T-helper 2 cell treated with Interferon-gamma antibody and Interleukin-4, amounts not matched to agents 100 ng/mL and 5 ng/mL, for 36 hours (primary cell): ENCODE results near the gene ATOSB. TPM values are rescaled to one million over a fixed set of nuclear protein-coding genes. Genes with fewer than 3 reads are reported as not detected.

Experiments used
- intact Hi-C: fragments of 100-400 bp; cut with micrococcal nuclease; formaldehyde crosslinking; loops from one replicate; pipeline ENCODE4 v1.15.1; 2023
- total RNA-seq: library from RNA; stranded (reverse); gene quantifications from 2 replicates; pipeline ENCODE4 v1.2.3, GENCODE V29; 2022

Gene ATOSB
- total RNA-seq, 1 donor from 2014 or later = 14.4 TPM

GRCh38 chr9:35114840-35115628 lies 628 bp downstream of the ATOSB start:
- intact Hi-C loops = loop anchor here (2.0 to 5.0 kb wide), 7 partner anchors 218 to 700 kb away; partner anchors contain the start of genes CCDC107, DNAI1, FAM219A and GBA2

- intact Hi-C loops = loop anchor here (2.0 to 5.0 kb wide), 3 partner anchors 617 to 701 kb away; partner anchors contain the start of genes DNAI1, FAM219A and HINT2
Measured at GRCh38 chr9:35114113-35114839, 1.4 kb downstream of the ATOSB start.

DNA sequence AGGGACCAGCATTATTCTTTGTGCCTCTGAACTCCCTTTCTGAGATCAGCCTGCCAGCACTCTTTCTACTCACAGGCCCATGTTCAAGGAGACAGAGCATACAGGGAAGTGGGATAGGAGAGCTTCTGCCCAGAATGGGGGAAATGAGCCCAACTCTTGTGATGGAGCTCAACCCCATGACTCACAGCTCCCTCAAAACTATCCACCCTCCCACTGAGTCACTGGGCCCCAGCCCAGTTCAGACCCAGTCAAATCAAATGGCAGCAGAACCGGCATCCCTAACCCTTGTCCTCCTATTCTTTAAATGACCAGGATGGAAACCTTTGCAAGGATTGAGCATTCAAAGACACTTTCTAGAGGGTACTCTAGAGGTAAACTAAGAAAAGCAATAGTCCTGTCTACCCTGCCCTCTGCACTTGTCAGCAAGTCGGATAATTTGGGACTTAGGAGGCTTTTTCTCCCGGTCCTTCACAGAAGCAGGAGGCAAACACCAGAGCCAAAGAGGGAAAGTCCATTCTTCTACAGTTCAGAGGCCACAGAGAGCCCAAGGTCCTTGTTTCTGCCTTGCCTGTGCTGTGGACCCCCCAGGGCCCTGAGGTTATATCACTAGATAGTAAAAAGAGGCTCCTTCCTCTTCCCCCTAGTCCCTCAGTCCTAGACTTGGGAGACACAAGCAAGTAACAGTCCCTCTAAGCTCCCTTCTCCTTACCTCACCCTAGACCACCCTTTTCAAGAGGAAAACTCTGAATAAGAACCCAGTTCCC lies 3.2 kb downstream of the ATOSB start:
- intact Hi-C loops = loop anchor here (5.0 kb wide), 1 partner anchor 655 kb away; the partner anchor contains the start of genes DNAI1 and FAM219A

GRCh38 chr9:35111001-35111933 lies 4.4 kb downstream of the ATOSB start:
- intact Hi-C loops = loop anchor here (1.0 to 5.0 kb wide), 6 partner anchors 8 to 654 kb away; partner anchors contain the start of genes DNAI1, FAM219A, PIGO and STOML2

DNA sequence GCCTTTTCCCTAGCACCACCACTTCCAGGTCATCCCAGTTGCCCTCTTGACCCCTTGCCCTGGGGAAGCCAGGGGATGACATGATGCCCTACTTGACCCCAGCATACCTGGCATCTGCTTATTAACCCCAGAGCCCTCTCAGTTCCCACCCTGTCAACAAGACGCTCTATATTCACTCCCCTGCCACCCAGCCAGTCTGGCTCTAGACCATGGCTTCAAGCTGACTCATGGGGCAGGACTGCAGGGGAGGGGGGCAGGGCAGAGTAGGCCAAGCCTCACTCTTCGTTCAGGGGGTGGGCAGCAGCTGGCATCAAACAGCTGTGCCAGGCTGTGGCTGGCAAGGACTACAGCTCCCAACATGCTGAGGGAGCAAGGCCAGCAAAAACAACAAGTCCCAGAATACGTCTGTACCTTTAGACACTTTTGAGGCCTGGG lies 5.3 kb downstream of the ATOSB start:
- intact Hi-C loops = loop anchor here (2.0 to 5.0 kb wide), 2 partner anchors 494 to 653 kb away; partner anchors contain the start of genes DNAI1, FAM219A and TESK1

DNA sequence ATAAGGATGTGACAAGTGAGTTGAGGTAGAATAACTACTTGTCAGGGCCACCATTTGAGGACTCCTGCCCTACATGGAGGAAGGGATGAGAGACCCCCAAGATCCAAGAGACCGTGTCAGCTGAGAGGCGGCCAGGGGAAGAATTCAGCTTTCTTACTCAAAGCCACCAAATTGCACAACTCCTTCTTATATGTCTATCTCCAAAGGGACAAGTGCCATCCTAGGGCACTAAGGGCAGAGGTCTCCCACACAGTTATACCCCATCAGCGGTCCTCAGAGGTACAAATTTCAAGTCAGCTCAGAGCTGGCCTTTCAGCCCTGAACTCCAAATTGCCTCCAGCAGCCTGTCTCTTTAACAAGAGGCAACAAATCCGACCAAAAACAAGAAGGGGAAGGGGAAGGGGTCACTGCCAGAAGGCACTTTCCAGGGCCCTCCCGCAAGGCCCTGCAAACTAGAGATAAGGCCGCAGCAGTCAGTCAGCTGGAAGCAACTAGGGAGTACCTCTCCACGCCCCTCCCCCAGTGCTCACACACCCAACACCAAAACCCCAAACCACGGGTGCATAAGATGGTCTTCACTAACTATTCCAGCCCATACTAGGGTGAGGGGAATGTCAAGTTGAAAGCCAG lies 6.6 kb downstream of the ATOSB start:
- intact Hi-C loops = no loop called here

GRCh38 chr9:35108461-35108860 lies 7.2 kb downstream of the ATOSB start:
- intact Hi-C loops = no loop called here

DNA sequence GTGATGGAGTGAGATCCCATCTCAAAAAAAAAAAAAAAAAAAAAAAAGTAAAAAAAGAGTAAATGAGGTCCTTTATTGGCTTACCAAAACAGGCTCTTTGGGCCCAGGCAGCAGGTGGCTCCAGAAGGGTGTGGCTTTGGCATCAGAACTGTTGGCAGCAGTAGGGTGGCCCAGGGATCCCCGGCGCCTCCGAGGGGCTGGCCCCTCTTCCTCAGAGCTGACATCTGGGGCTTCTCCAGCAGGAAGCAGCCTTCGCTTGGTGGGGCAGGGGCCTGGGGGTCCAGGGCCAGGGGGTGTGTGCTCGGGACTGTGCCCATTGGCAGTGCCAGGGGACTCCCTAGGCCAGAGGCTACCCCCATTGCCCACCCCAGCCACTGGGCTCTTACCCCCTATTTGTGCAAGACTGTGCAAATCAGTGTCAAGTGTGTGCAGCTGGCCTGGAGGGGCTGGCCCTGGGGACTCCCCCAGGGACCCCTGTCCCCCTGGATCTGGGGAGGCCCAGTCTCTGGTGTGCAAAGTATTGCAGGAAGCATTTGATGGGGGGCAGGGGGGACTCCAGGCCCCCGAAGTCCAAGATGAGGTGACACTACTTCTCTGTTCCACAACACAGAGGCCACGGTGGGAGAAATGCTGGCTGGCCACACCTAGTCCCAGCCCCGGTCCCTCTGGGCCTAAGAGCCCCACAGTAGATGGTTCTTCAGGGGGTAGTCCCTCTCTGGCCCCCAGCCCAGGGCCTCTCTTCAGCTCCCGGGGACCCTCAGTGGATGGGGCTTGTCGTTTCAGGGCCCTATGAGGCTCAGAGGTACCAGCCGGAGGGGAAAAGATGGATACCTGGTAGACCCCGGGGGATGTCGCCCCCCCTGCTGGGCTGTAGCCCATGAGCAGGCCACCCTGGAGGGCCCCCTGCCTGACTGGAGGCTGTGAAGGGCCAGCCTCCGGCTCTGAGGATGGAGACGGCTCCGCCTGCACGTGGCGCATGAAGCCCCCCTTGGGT lies 8.1 kb downstream of the ATOSB start:
- intact Hi-C loops = no loop called here

DNA sequence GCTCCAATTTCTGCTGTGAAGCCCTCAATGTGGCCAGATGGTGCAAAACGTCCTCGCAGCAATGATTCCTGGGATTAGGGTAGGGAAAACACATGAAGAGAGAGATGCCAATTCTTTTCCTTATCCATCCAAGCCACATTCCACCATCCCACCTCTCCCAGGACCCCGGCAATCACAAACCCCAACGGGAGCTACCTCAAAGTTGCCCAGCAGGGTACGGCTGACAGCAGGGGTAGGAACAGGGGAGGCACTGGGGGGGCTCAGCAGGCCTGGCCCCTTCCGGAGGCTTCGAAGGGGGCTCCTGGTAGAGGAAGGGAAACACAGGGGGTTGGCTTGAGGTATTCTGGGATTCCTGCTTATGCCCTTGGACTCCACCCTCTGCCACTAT lies 9.3 kb downstream of the ATOSB start:
- intact Hi-C loops = no loop called here

DNA sequence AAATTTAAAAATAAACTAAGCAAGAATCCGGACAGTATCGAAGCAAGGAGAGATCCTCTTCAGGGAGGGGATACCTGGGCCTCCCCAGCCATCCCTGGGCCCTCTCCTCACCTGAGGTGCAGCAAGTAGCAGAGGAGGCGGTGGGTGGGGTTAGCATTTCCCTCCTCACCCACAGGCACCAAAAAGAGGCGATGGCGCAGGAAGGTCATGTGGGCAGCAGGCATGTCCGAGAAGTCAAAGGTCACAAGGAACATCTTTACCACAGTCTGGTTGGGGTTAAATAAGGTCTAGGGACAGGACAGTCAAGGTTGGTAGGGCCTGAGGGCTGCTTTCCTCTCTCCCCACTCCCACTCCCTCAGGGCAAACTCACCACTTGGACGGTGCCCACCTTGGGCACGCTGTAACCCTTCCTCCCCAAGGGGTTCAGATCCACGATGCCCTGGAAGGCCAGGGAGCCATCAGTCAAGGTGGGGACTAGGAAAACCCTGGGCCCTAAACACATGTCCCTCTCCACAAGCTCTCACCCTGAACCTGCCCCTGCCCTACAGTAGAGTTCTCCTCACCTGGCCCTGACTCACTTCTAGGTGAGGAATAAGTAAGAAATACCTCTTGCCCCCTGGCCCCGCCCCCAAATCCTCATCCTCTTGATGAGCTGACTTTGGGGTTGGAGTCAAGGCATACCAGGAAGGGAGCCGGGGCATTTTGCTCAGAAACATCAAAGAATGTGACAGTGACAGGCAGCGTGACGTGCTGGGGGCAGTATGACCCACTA lies 9.9 kb downstream of the ATOSB start:
- intact Hi-C loops = no loop called here

DNA sequence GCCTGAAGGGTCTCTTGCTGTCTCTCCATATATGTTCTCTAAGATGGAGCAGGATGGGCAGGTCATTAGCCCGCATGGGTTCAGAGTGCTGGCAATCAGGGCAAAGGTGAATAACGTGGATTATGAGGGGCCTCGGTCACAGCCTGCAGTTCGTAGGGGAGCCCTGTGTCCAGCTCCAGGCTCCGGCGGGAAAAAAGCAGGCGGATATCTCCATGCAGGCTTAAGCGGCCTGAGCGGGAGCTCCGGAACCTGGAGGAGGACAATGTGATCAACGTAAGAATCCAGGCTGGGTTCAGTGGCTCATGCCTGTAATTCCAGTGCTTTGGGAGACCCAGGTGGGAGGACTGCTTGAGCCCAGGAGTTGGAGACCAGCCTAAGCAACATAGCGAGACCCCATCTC lies 10.5 kb downstream of the ATOSB start:
- intact Hi-C loops = no loop called here

GRCh38 chr9:35104586-35104985 lies 11.1 kb downstream of the ATOSB start:
- intact Hi-C loops = no loop called here

- intact Hi-C loops = loop anchor here (1.0 kb wide), 3 partner anchors 8 to 23 kb away; no protein-coding TSS in a partner anchor
Measured at GRCh38 chr9:35103660-35104191, 11.9 kb downstream of the ATOSB start.

- intact Hi-C loops = loop anchor here (1.0 kb wide), 3 partner anchors 8 to 23 kb away; no protein-coding TSS in a partner anchor
Measured at GRCh38 chr9:35102769-35103659, 12.6 kb downstream of the ATOSB start, which contains the start of gene STOML2. STOML2 (minus strand) TSS chr9:35103131; CDS start chr9:35103094, 37 bp downstream.

DNA sequence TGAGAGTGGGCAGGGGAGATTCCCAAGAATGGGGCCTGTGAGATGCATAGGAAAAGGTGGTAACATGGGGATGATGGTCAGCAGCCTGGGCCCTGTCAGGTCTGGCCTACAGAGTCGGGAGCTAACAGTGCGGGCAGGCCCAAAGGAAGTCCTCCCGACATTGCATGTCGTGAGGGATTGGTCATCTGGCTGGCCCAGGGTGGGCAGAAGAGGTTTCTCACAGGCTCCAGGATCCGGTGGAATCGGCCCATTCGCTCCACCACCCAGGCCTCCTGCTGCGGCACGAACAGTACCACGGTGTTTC lies 13.2 kb downstream of the ATOSB start:
- intact Hi-C loops = no loop called here

GRCh38 chr9:35097573-35097972 lies 18.1 kb downstream of the ATOSB start:
- intact Hi-C loops = loop anchor here (5.0 kb wide), 2 partner anchors 335 to 505 kb away; no protein-coding TSS in a partner anchor
